CD4-positive, alpha-beta T cell treated with Interleukin-2 at 100 ng/mL for 4 hours (primary cell): ENCODE data around the gene STX11.
"Not testable (repeated sequence)": the region's sequence is repeated elsewhere in the genome, so short reads cannot be mapped to it uniquely, and the experiment has no call there.

Experiments used
- DNase-seq: peaks from one replicate; pipeline ENCODE4 v3.0.0-alpha.2; 2020; ENCODE audit warnings: low spot score

Gene STX11

DNA sequence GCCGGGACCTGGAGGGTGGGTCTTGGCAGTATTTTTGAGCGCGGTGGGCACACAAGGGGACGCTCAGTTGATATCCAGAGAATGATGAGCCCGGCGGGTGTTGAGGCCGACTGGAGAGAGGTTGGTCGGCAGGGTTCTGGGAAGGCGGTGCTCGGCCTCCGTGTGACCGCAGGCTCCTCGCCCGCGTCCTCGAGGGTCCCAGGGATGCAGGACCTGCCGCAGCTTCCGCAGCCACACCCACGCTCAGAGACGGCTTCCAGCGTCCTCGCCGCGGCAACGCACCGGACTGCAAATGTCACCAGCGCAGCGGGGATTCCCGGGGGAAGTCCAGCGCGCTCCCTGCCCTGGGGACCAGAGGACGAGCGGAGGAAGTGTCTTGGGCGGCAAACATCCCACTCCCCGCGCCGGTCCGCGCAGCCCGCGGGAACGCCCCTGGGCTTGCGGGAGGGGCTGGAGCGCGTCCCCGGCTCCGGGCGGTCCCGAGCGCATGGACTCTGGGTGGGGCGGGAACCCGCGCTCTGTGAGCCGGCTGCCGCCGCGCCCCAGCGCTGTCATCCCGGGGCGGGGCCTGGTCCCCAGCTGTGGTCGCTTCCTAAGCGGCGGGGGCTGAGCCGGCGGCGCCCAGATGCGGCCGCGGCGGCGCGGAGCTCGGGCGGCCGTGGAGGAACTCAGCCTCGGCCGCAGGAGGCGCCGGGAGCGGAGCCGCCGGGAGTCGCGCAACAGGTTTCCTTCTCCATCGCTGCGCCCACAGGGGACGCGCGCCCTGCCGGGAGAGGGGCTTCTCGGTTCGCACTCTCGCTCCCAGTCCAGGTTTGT, at the start of gene STX11:
Gene STX11, plus strand, starts transcription at position 624 of the 816 bp plus-strand sequence. CDS start 36,111 bp downstream, outside the sequence.
- DNase-seq = peak; percentile 79

DNA sequence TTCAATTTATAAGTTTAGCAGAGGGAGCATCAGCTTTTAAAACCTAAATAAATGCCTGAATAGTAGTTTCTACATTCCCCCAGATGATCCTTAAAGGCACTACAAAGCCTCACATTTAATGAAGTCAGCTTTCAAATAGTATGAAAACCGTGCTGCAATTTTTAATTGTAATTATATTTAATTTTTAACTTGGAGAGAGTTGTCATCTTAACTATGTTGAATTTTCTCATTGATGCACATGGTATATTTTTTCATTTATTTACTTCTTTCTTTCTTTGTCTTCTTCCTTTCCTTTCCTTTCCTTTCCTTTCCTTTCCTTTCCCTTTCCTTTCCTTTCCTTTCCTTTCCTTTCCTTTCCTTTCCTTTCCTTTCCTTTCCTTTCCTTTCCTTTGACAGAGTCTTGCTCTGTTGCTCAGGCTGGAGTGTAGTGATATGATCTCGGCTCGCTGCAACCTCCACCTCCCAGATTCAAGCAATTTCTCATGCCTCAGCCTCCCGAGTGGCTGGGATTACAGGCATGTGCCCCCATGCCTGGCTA, 47.2 kb upstream of the STX11 start:
- DNase-seq = no peak

DNA sequence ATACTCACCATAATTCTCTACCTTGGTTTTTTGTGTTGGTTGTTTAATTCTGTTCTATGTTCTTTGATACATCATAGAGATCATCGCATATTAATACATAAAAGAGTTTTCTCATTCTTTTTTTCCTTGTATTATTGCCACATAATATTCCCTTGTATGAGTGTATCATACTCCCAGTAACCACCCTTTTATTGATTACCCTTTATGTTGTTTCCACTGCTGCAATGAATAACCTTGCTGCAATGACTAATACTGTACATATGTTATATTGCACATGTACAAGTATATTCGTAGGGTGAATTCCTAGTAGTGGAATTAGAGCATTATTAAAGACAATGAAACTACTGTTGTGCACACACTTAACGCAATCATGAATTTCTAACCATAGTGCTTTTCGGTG, 45.8 kb upstream of the STX11 start:
- DNase-seq = no peak

DNA sequence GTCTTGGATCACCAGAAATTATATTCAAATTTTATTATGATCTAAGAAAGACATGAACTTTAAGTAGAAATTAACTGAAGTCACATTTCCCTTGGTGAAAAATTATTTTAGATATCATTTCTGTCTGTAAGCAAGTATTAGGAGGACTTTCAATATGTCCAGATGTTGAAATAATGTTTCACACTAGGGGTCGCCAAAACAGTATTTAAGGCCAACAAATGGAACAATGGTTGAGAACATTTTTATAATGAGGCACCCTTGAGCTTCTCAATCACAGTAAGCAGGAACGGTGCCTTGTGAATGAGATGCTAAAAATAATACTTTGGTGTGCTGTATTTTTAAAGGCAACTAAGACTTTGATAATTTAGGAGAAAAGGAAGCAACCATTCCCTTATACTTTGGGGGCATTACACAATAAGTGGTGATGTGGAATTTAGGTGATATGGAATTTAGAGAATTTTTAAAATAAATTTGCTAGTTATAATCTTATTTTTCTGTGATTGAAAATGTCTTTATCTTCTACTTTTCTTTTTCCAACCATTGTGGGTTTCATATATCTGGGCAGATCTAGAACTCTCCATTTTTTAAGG, 45.3 kb upstream of the STX11 start:
- DNase-seq = peak; percentile 87

DNA sequence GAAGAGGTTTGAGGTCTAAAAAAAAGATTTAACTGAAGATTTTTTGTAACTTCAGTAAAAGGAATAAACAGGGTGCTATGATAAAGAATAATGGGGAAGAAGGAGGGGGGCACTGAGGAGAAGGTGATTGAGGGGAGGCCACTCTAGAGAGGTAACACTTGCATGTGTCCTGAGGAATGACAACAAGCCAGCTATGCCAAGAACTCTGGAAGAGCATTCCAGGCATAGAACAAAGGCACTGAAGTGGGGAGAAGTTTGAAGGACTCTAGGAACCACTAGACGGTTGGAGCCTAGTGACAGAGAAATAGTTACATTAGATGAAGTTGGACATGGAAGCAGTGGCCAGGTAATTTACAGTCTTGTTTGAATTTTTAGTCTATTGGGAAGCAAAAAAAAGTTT, 44.1 kb upstream of the STX11 start:
- DNase-seq = no peak

DNA sequence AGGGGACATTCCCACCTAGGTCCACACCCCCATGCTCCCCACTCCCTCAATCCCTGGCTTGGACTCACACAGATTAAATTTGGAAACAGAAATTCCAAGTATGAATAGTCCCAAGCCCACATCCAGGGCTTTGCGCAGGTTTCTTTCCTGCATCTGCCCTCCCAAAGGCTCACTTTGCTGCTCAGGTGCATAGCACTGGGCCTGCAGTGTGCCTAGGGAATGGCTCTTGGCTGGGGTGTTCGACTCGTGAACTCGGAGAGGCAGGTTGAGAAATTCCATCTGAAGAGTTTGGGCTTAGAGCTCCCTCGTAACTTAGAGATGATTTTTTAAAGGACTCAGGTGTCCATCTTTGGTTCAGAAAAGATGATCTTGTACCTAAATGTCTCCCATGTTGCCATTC, 40.1 kb upstream of the STX11 start:
- DNase-seq = no peak

DNA sequence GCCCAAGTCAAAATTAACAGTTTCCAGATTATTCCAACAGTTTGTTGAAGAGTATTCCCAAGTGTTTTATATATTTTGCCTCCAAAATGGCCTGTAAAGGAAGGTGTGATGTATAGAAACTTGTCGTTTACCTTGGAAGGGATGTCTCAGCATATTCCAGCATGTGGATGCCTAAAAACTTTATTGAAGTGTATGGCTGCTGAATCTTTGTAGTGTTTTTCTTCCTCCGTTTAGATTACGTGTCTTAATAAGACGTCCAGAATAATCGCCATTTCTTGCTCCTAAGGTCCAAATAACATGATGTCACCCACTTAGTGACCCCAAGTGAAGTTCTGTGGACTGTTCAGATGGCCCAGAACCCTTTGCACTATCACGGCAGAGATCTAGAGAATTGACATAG, 37.0 kb upstream of the STX11 start:
- no peak for DNase-seq

DNA sequence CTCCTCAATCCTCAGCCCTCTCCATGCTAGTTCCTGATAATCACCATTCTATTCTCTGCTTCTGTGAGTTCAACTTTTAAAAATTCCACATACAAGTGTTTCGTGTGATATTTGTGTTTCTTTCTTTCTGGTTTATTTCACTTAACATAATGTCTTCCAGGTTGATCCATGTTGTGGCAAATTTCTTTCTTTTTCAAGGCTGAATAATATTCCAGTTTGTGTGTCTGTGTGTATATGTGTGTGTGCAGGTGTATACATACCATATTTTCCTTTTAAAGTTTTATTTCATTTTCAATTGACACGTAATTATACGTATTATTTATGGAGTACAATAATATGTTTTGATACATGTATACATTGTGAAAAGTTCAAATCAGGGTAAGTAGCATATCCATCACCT, 35.1 kb upstream of the STX11 start:
- no peak for DNase-seq

DNA sequence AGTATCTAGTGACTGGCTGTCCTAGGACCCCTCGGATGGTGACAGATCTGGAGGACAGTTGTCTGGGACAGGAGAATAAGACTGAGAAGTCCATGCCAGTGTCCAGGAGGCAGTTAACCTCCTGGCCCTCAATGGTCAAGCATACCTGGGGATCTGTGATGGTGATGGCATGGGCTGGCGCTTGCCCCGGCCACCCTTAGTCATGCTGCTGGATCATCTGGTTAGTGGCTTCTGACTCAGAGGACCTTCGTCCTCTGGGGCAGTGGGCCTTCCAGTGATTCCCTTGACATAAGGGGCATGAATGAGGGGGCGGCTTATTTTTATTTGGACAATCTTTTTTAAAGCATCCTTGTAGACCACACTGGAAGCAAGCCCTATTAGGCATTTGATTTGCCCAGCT, 30.9 kb upstream of the STX11 start:
- DNase-seq = no peak

DNA sequence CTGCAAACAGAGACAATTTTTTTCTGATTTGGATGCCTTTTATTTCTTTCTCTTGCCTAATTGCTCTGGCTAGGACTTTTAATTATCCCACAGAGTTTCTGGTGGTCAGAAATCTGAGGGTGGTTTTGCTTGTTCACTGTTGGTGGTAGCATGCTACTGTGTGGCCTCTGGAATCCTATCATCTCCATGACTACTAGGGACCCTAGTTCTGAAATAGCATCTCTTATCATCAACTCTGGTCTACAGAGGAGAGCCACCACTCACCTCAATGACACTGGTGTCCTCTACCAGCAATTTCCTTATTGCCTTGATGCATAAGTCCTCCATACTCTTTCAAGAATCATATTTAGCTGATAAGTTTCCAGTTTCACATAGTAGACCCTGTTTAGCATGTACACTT, 27.5 kb upstream of the STX11 start:
- DNase-seq = no peak

DNA sequence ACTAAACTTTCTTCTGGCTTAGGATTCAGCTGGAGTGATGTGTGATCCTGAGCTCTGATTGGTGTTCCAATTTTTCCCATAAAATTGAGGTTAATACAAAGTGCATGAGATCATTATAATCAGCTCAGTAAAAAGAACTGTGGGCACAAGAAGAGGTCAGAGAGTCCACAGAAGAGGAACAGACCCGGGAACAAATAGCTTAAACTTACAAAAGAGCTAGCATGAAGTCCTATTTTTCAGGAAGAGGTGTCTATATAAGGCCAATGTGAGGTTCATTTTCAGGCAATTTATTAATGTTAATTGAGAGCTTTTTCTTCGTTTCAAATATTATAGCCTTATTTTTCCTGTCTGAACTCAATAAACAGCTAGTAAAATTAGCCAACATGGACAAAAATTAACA, 26.9 kb upstream of the STX11 start:
- DNase-seq = no peak

DNA sequence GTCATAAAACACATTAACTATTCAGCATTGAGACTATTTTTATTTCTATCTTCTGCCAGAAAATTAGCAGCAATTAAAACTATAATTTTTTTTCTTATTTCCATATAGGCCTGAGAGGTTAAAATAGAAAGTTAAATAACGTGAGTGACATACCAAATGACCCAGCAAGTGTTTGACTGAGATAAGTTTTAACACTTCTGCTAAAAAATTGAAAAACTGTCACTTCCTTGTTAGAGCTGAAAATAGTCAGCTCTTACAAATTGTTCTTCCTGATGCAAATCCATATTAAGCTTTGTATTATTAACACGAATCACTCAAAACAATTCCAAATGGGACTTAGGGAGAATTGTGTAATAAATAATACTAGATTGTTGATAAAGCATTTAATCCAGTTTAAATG, 26.5 kb upstream of the STX11 start:
- no peak for DNase-seq

DNA sequence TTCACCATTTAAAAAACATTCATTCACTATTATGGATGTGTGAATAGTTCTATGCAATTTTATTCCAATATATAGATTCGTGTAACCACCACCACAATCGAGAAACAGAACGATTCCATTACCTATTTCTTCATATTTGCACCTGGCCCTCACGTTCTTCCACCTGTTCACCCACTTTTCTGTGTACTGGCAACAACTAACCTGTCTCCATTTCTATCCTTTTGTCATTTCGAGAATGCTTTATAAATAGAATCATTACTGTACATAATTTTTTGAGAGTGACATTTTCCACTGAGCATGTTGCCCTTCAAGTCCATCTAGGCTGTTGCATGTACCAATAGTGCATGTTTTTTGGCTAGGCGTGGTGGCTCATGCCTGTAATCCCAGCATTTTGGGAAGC, 23.2 kb upstream of the STX11 start:
- no peak for DNase-seq

DNA sequence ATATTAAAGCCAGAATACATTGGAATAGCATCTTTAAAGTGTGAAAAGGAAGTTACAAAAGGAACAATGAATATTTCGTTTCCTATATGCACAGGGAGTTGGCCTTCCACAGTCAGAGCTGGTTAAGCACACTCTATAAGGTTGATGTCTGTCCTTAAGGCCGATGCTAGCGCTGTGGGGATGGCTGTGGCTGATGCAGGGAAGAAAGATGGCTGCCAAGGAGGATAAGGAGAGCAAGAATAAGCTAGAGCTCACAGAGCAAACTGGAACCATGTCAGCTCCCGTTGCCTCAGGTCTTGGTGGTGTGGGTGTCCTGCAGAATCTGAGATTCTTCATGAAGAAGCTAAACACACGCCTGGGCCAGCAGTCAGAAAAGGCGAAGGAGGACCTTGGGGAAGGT, 20.8 kb upstream of the STX11 start:
- no peak for DNase-seq

DNA sequence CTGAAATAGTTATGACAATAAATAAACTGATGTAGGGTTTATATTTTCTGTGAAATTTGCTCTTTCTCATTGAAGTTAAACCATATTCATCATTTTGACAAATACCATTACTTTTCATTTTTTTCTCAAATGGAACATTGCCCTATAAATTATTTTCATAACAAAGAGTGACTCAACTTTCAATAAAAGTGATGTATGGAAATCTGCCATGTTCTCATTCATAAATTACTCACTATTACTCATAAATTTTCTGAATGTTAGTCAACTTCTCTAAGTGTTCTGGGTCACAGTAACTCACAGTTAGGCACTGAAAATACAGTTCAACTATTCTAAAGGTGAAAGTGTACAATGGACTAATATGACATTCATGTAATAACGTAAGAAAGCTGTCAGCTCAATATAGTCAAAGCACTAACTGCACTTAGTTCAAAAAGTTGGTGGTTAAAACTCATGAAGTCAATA, 19.0 kb upstream of the STX11 start:
- DNase-seq = no peak

DNA sequence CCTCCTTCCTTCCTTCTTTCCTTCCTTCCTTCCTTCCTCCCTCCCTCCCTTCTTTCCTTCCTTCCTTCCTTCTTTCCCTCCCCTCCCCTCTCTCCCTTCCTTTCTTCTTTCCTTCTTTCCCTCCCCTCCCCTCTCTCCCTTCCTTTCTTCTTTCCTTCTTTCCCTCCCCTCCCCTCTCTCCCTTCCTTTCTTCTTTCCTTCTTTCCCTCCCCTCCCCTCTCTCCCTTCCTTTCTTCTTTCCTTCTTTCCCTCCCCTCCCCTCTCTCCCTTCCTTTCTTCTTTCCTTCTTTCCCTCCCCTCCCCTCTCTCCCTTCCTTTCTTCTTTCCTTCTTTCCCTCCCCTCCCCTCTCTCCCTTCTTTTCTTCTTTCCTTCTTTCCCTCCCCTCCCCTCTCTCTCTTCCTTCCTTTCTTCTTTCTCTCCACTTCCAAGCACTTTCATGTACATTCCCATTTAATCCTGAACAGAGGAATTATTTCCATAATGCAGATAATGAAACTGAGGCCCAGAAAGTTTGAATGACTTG, 18.1 kb upstream of the STX11 start:
- DNase-seq = not testable (repeated sequence)

DNA sequence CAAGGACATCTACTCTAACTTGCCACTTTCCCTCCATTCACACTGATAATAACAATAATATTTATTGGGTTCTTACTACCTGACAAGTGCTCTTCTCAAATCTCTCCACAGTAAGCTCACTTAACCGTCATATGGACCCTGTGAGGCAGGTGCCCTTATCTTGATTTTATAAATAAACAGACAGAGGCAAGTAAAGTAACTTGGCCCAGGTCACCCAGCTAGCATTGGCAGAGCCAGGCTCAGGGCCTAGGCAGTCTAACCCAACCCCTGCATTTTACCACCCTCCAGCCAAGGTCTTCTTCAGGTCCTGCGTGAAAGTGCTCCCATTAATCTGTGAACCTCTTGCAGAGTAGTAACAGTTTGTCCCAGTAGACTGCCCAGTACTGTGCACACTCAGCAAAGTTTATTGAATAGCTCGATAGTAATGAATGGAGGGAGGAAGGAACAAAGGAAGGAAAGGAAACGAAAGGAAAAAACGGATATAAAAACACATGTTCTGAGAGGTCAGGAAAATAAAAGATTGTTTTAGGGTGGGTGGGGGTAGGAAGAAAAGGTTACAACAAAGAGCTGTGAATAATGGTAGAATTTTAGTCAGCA, 17.0 kb upstream of the STX11 start:
- DNase-seq = no peak

DNA sequence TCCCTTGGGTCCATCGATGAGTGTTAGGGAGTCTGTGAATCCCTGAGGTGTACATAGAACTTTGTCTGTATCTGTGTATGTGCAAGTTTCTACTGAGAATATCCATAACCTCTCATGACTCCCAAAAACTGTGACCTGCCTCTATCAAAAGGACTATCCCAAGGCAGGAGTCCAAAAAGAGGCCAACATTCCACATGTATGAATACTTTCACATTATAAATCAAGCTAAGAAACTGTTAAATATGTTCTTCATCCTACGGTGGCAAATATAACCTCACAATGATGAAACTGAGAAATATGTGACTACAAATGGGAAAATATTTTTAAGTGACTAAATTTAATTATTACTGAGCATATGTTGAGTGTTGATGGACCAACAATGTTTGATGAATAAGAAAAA, 16.1 kb upstream of the STX11 start:
- no peak for DNase-seq

DNA sequence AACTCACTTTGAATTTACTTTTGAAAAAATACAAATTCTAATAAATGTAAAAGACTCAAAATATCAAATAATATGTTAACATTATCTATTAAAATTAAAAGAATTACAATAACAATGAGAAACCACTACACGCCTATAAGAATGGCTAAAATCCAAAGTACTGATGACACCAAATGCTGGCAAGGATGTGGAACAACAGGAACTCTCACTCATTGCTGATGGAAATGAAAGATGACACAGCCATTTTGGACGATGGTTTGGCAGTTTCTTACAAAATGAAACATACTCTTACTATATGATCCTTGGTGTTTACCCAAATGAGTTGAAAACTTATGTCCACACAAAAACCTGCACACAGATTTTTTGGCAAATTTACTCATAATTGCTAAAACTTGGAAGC, 15.6 kb upstream of the STX11 start:
- DNase-seq = no peak

DNA sequence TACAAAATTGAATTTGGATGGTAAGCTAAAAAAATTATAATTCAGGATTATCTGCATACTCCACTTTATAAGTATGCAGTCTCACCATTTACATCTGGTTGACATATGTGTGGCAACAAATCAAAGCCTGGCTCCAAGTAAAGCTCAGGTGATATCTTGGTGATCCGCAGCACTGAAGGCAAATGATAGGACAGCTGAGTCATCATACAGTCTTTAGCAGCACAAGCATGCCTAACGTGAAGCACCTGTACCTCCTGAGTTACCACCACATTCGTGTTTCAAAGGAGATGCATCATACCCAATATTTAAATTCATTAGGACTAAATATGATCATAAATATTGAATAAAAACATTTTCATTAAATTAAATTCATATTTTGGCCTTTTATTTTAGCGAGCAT, 11.8 kb upstream of the STX11 start:
- DNase-seq = no peak

DNA sequence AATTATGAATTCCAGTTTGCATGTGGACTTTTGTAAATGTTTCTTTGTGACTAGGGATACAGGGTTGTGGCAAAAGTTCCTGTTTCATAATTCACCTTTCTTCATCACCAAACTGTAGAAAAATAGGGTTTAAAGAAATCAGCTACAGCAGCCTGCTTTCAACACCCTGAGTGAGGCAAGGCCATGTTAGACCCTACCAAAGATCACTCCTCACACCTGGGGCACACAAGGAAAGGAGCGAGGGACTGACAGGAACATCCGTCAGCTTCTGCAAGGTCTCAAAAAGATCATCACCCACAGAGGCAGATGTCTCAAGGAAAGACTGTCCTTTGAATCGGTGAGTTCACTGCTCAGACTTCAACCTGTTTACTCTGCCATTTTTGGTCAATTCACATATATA, 10.5 kb upstream of the STX11 start:
- DNase-seq = no peak

DNA sequence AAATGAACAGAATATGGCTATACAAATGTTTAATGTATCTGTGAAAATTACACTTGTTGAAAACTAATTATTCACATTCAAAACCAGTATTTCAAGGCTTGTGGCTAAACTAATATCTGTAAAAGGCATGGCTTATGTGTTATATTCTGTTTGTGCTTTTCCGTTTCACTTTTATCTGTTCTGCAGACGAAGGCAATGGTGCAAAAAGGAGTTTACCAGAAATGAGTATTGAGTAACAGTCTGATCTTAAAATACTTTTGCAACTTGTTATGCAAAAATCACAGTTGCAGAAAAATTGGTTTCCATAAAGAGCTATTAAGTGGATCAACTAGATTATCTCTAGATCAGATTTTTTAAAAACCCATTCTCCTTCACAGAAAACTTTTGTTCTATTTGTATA, 9.4 kb upstream of the STX11 start:
- no peak for DNase-seq

DNA sequence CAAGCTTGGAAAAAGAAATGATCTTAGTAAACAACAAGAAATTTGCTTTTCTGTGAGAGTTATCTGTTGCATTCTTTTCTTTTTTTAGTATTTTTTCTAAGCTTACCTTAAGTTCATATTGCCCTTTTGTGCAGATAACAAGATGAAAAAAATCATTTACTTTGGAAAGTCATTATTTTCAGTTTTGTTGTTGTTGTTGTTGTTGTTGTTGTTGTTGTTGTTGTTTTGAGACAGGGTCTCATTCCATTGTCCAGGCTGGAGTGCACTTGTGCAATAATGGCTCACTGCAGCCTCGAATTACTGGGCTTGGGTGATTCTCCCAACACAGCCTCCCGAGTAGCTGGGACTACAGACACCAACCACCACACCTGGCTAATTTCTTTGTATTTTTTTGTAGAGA, 8.8 kb upstream of the STX11 start:
- DNase-seq = no peak
